GM10266 (cell line): Measurements from ENCODE around the gene EXOSC10.
"Not testable (repeated sequence)": the region's sequence is repeated elsewhere in the genome, so short reads cannot be mapped to it uniquely, and the experiment has no call there.

Experiments used
- DNase-seq: peaks from one replicate; pipeline ENCODE4 v3.0.0; 2012; ENCODE audit errors: extremely low spot score
- CTCF ChIP-seq: IDR thresholded peaks from 2 replicates; pipeline ENCODE4 v1.5.1; 2012; ENCODE audit warnings: mild to moderate bottlenecking, low read depth; ENCODE audit not compliant: control insufficient read depth, insufficient read depth; ENCODE audit errors: missing control alignments

EXOSC10 gene

GRCh38 chr1:11109047-11109760 is 9.5 kb upstream of the EXOSC10 start:
- no peak for TF ChIP-seq CTCF

GRCh38 chr1:11107599-11107998 is 7.9 kb upstream of the EXOSC10 start:
- no peak for TF ChIP-seq CTCF
- DNase-seq: no peak

More at GRCh38 chr1:11109047-11109760, 9.5 kb upstream of the EXOSC10 start:
- DNase-seq: no peak

DNA sequence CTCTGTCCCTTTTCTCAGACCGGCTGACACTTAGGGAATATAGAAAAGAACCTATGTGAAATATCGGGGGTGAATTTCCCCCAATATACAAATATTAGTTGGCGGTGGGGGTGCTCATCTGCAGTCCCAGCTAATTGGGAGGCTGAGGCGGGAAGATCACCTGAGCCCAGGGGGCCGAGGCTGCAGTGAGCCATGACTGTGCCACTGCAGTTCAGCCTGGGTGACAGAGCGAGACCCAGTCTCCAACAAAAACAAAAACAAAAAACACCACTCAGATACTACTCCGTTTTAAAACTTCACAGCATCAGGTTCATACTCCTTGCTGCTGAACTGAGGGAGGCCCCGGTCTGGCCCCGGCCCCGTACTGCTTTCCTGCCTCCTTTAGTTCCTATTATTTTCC is 5.9 kb upstream of the EXOSC10 start:
- no peak for TF ChIP-seq CTCF
- no peak for DNase-seq

- no peak for DNase-seq
- no peak for TF ChIP-seq CTCF
Measured at GRCh38 chr1:11101347-11101746, 1.7 kb upstream of the EXOSC10 start.

DNA sequence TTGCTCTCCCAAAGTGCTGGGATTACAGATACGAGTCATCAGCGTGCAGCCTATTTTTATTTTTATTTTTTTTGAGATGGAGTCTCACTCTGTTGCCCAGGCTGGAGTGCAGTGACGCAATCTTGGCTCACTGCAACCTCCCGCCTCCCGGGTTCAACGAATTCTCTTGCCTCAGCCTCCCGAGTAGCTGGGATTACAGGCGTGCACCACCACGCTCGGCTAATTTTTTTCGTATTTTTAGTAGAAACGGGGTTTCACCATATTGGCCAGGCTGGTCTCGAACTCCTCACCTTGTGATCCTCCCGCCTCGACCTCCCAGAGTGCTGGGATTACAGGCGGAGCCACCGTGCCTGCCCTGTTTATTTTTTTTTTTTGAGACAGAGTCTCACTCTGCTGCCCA is 1.1 kb upstream of the EXOSC10 start:
- DNase-seq: not testable (repeated sequence)

DNA sequence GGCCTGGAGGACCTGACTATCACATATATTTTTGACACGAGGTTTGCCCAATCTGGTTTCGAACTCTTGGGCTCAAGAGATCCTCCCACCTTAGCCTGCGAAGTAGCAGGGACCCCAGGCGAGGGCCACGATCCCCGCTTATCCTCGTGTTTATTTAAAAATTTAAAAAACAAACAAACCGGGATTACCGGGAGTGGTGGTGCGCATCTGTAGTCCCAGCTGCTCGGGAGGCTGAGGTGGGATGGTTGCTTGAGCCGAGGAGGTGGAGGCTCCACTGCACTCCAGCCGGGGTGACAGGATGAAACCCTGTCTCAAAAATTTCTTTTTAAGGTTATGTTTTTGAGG is 452 bp upstream of the EXOSC10 start:
- DNase-seq: no peak
- no peak for TF ChIP-seq CTCF

- no peak for DNase-seq
- no peak for TF ChIP-seq CTCF
Measured at GRCh38 chr1:11098931-11099309, 749 bp downstream of the EXOSC10 start.

- not testable (repeated sequence) for DNase-seq
Measured at GRCh38 chr1:11083784-11084183, 15.9 kb downstream of the EXOSC10 start.
